ENCODE results near the gene HPS4. TPM values are rescaled to one million over a fixed set of nuclear protein-coding genes. Genes with fewer than 3 reads are reported as not detected.

HPS4 gene
- total RNA-seq, 2 experiments from 2014 or later: 36.8 to 38.6 TPM

- CTCF ChIA-PET: interaction anchor here (0.7 to 3.6 kb wide), 7 partner anchors 10 to 162 kb away, joined by 3 to 17 read pairs (median 5); partner anchors contain the start of genes HPS4, SRRD and TFIP11
- POLR2A ChIA-PET: interaction anchor here (0.8 kb wide), 1 partner anchor 9 kb away, joined by 3 read pairs; the partner anchor contains the start of gene TFIP11
These were observed 19.3 kb upstream of the HPS4 start for GRCh38 chr22:26502688-26503561.

GRCh38 chr22:26501996-26502395 is 18.4 kb upstream of the HPS4 start:
- POLR2A ChIA-PET: interaction anchor here (0.6 to 0.8 kb wide), 2 partner anchors 10 to 149 kb away, joined by 3 to 7 read pairs; partner anchors contain the start of gene TFIP11
- CTCF ChIA-PET: interaction anchor here (1.3 to 3.6 kb wide), 4 partner anchors 10 to 164 kb away, joined by 4 to 17 read pairs (median 6); partner anchors contain the start of genes HPS4 and SRRD

- POLR2A ChIA-PET: interaction anchor here (1.8 kb wide), 1 partner anchor 15 kb away, joined by 4 read pairs; no protein-coding TSS in a partner anchor
- CTCF ChIA-PET: no interaction called here
These were observed 15.7 kb upstream of the HPS4 start for GRCh38 chr22:26499188-26499703.

- POLR2A ChIA-PET: no interaction called here
- CTCF ChIA-PET: no interaction called here
These were observed 12.9 kb upstream of the HPS4 start for GRCh38 chr22:26496456-26496855.

GRCh38 chr22:26494506-26494905 is 10.9 kb upstream of the HPS4 start:
- CTCF ChIA-PET: no interaction called here
- POLR2A ChIA-PET: interaction anchor here (0.5 kb wide), 1 partner anchor 150 kb away, joined by 5 read pairs; no protein-coding TSS in a partner anchor

- ChIA-PET CTCF (interaction anchor here (0.5 to 1.7 kb wide), 2 partner anchors 11 to 131 kb away, joined by 4 to 5 read pairs; no protein-coding TSS in a partner anchor), POLR2A (interaction anchor here (1.9 kb wide), 1 partner anchor 8 kb away, joined by 7 read pairs; the partner anchor contains the start of genes HPS4 and SRRD)
These were observed 8.6 kb upstream of the HPS4 start for GRCh38 chr22:26492220-26492619.

GRCh38 chr22:26489447-26490036 is 6.0 kb upstream of the HPS4 start:
- CTCF ChIA-PET: interaction anchor here (0.5 kb wide), 1 partner anchor 63 kb away, joined by 3 read pairs; no protein-coding TSS in a partner anchor
- POLR2A ChIA-PET: interaction anchor here (0.6 kb wide), 1 partner anchor 44 kb away, joined by 5 read pairs; no protein-coding TSS in a partner anchor

- ChIA-PET POLR2A (no interaction called here), CTCF (no interaction called here)
These were observed 4.4 kb upstream of the HPS4 start for GRCh38 chr22:26487996-26488395.

GRCh38 chr22:26486394-26486793 is 2.8 kb upstream of the HPS4 start:
- CTCF ChIA-PET: no interaction called here
- POLR2A ChIA-PET: no interaction called here

- CTCF ChIA-PET: no interaction called here
- POLR2A ChIA-PET: no interaction called here
These were observed 2.3 kb upstream of the HPS4 start for GRCh38 chr22:26485806-26486390.

GRCh38 chr22:26485013-26485412 is 1.4 kb upstream of the HPS4 start:
- CTCF ChIA-PET: interaction anchor here (1.5 to 2.9 kb wide), 4 partner anchors 18 to 181 kb away, joined by 3 to 17 read pairs (median 5); no protein-coding TSS in a partner anchor
- POLR2A ChIA-PET: interaction anchor here (1.0 to 2.7 kb wide), 4 partner anchors 8 to 187 kb away, joined by 4 to 13 read pairs (median 6); no protein-coding TSS in a partner anchor

GRCh38 chr22:26484360-26484706 is 750 bp upstream of the HPS4 start:
- ChIA-PET POLR2A (interaction anchor here (1.0 to 3.4 kb wide), 8 partner anchors 8 to 187 kb away, joined by 3 to 18 read pairs (median 5); no protein-coding TSS in a partner anchor), CTCF (interaction anchor here (0.7 to 4.1 kb wide), 9 partner anchors 16 to 182 kb away, joined by 3 to 17 read pairs (median 4); partner anchors contain the start of genes ASPHD2 and MIAT)

- CTCF ChIA-PET: interaction anchor here (0.6 to 4.1 kb wide), 7 partner anchors 9 to 118 kb away, joined by 3 to 17 read pairs (median 3); partner anchors contain the start of gene ASPHD2
- POLR2A ChIA-PET: interaction anchor here (0.6 to 3.4 kb wide), 11 partner anchors 9 to 191 kb away, joined by 3 to 18 read pairs (median 4); no protein-coding TSS in a partner anchor
These were observed 542 bp downstream of the HPS4 start for GRCh38 chr22:26483043-26483438.

GRCh38 chr22:26482161-26482560 is 1.4 kb downstream of the HPS4 start:
- ChIA-PET CTCF (interaction anchor here (0.8 to 4.1 kb wide), 3 partner anchors 21 to 117 kb away, joined by 3 to 12 read pairs (median 3); partner anchors contain the start of gene ASPHD2), POLR2A (interaction anchor here (0.6 to 3.4 kb wide), 2 partner anchors 52 to 191 kb away, joined by 3 to 18 read pairs; no protein-coding TSS in a partner anchor)

GRCh38 chr22:26481694-26482093 is 1.9 kb downstream of the HPS4 start:
- ChIA-PET CTCF (interaction anchor here (0.5 to 4.1 kb wide), 3 partner anchors 21 to 130 kb away, joined by 3 to 12 read pairs (median 4); partner anchors contain the start of gene ASPHD2), POLR2A (interaction anchor here (0.6 to 3.4 kb wide), 2 partner anchors 51 to 191 kb away, joined by 3 to 18 read pairs; no protein-coding TSS in a partner anchor)

- POLR2A ChIA-PET: interaction anchor here (3.4 kb wide), 1 partner anchor 51 kb away, joined by 18 read pairs; no protein-coding TSS in a partner anchor
- CTCF ChIA-PET: interaction anchor here (0.5 to 4.1 kb wide), 4 partner anchors 20 to 130 kb away, joined by 3 to 12 read pairs (median 4); partner anchors contain the start of gene ASPHD2
These were observed 2.4 kb downstream of the HPS4 start for GRCh38 chr22:26481112-26481693.

- POLR2A ChIA-PET: no interaction called here
- CTCF ChIA-PET: interaction anchor here (0.6 to 4.1 kb wide), 2 partner anchors 40 to 50 kb away, joined by 5 to 12 read pairs; partner anchors contain the start of gene ASPHD2
These were observed 3.0 kb downstream of the HPS4 start for GRCh38 chr22:26480611-26480932.
